Cardiac fibroblast (primary cell): ENCODE data around the gene SLC6A20.

Experiments used
- DNase-seq, 2 donors: peaks; one replicate each; pipeline versions ENCODE4 v3.0.0 to v3.0.0-alpha.2; 2010; ENCODE audit warnings: low read depth in 2 of 2
- H3K4me3 ChIP-seq, 2 donors: replicated peaks in 1 of 2; 1 replicate in 1 of 2; 2 replicates in 1 of 2; pipeline ENCODE4 v1.5.1; 2011; ENCODE audit warnings: low read depth in 2 of 2, low read length in 2 of 2, mild to moderate bottlenecking in 2 of 2, moderate library complexity in 1 of 2
- CTCF ChIP-seq: IDR thresholded peaks from one replicate; pipeline ENCODE4 v1.5.1; 2011; ENCODE audit warnings: low read depth, mild to moderate bottlenecking, low read length, inconsistent platforms

SLC6A20 gene

GRCh38 chr3:45795882-45796765, at the start of gene SLC6A20:
Gene SLC6A20 (minus strand): TSS chr3:45796536. CDS start chr3:45796419, 117 bp downstream.
- H3K4me3 ChIP-seq = peak within 1 kb of the TSS in 1 of 2 donors; percentile 23
- TF ChIP-seq CTCF = no peak
- no peak for DNase-seq

- DNase-seq = no peak
- TF ChIP-seq CTCF = no peak
- H3K4me3 ChIP-seq = no peak overlapping the region
These were observed 48.3 kb upstream of the SLC6A20 start for GRCh38 chr3:45844616-45845015.

GRCh38 chr3:45842851-45843625, 46.7 kb upstream of the SLC6A20 start:
- no peak for DNase-seq
- no peak overlapping the region for H3K4me3 ChIP-seq
- no peak for TF ChIP-seq CTCF

- peak; percentile 98 to 99 for DNase-seq
These were observed 45.6 kb upstream of the SLC6A20 start, which contains the start of gene LZTFL1 for GRCh38 chr3:45841757-45842491. Gene LZTFL1 (minus strand): TSS chr3:45842119. CDS start chr3:45841991, 128 bp downstream.

GRCh38 chr3:45841420-45841756, 45.1 kb upstream of the SLC6A20 start:
- DNase-seq = peak; percentile 27 to 36
- no peak for TF ChIP-seq CTCF
- peak overlapping the region; percentile 83 to 94 for H3K4me3 ChIP-seq

More at GRCh38 chr3:45841757-45842491, 45.6 kb upstream of the SLC6A20 start, which contains the start of gene LZTFL1:
- no peak for TF ChIP-seq CTCF
- H3K4me3 ChIP-seq = peak within 1 kb of the TSS; percentile 83 to 94

GRCh38 chr3:45838466-45838865, 42.1 kb upstream of the SLC6A20 start:
- no peak for TF ChIP-seq CTCF

More at GRCh38 chr3:45838466-45838865, 42.1 kb upstream of the SLC6A20 start:
- no peak for DNase-seq
- no peak overlapping the region for H3K4me3 ChIP-seq
